Sigmoid colon (tissue), 7 donors: ENCODE data around the gene METRNL. TPM values are rescaled to one million over a fixed set of nuclear protein-coding genes. Genes with fewer than 3 reads are reported as not detected.
A peak's percentile ranks its signal among the peaks of the same experiment; 100 is the strongest.

ENCODE experiments used
- DNase-seq: peaks from one replicate; pipeline ENCODE4 v3.0.0-alpha.2; 2019
- H3K27ac ChIP-seq, 4 donors: fragments of 200-600 bp; sonication (generic); one replicate each; pipeline ENCODE4 v1.5.1; 2016 to 2019; ENCODE audit warnings: mild to moderate bottlenecking in 1 of 4
- H3K27me3 ChIP-seq, 3 donors: fragments of 200-600 bp; sonication (generic); one replicate each; pipeline ENCODE4 v1.5.1; 2019; ENCODE audit warnings: mild to moderate bottlenecking in 1 of 3
- H3K36me3 ChIP-seq, 4 donors: fragments of 200-600 bp; sonication (generic); one replicate each; pipeline ENCODE4 v1.5.1; 2016 to 2019
- H3K4me1 ChIP-seq, 4 donors: fragments of 200-600 bp; sonication (generic); one replicate each; pipeline ENCODE4 v1.5.1; 2017 to 2019
- H3K4me3 ChIP-seq, 4 donors: fragments of 200-600 bp; sonication (generic); one replicate each; pipeline ENCODE4 v1.5.1; 2017 to 2019; ENCODE audit warnings: mild to moderate bottlenecking in 2 of 4, moderate library complexity in 1 of 4
- H3K9me3 ChIP-seq, 4 donors: fragments of 200-600 bp in 3 of 4; sonication (generic) in 3 of 4; one replicate each; pipeline versions ENCODE4 v1.5.1 to v1.6.1; 2013 to 2019
- EP300 ChIP-seq, 4 donors: sonication (generic); formaldehyde crosslinking; IDR thresholded peaks; one replicate each; pipeline ENCODE4 v1.6.1; 2017; ENCODE audit warnings: antibody characterized with exemption in 4 of 4
- POLR2A ChIP-seq, 2 donors: fragments of 450-650 bp; IDR thresholded peaks; one replicate each; pipeline ENCODE4 v1.6.1; 2016; ENCODE audit warnings: antibody characterized with exemption in 2 of 2, mild to moderate bottlenecking in 2 of 2, moderate library complexity in 2 of 2
- POLR2AphosphoS5 ChIP-seq, 4 donors: sonication (generic); formaldehyde crosslinking; IDR thresholded peaks; one replicate each; pipeline ENCODE4 v1.6.1; 2017; ENCODE audit warnings: antibody characterized with exemption in 4 of 4
- WGBS, 2 donors: extraction: QIAGEN DNeasy Blood & Tissue Kit; methylation state at CpG; one replicate each; pipeline ENCODE4 v1.1.7; 2013; 5-methylcytosine and 5-hydroxymethylcytosine counted together
- intact Hi-C: fragments of 100-400 bp; cut with DNase I; formaldehyde crosslinking; loops from one replicate; pipeline ENCODE4 v1.15.1; 2023
- polyA plus RNA-seq, 3 donors: library from polyadenylated mRNA; stranded (reverse); fragments of 200-250 nt; gene quantifications; one replicate each; pipeline ENCODE4 v1.2.3, GENCODE V29; 2013
- total RNA-seq, 4 donors: library from RNA; depleted of rRNA; stranded (reverse); fragments of >200 nt; gene quantifications; one replicate each; pipeline ENCODE4 v1.1.0, GENCODE V29; 2016
- TF ChIP-seq, protein P1 (sequence below), 4 experiments: fragments of 450-650 bp in 3 of 4; fragments of 200-600 bp in 1 of 4; IDR thresholded peaks; one replicate each; pipeline ENCODE4 v1.5.1; 2016 to 2019; ENCODE audit warnings: antibody characterized with exemption in 4 of 4, mild to moderate bottlenecking in 3 of 4, moderate library complexity in 2 of 4
- donor health status: healthy with polysubstance abuse.
- donor health status: Bipolar disorder and iron deficiency.
- donor health status: healthy.

Gene METRNL
- total and polyA plus RNA-seq, 7 donors, result 26.8 to 116 (median 53.6) TPM

- DNase-seq, result no peak
- TF ChIP-seq POLR2AphosphoS5 (IDR thresholded peaks at IDR 0.05), result peak in 1 of 4 donors; percentile 26
- TF ChIP-seq POLR2A (IDR thresholded peaks at IDR 0.05), result no peak
- Histone ChIP-seq H3K4me1 (peaks cover 0 to 40% (median 32%) of the 10 kb centered on the region in 4 donors), H3K27ac (peak overlapping the region in 3 of 4 donors; percentile 34 to 54 (median 43)), H3K36me3 (peaks cover 8 to 37% (median 21%) of the 10 kb centered on the region in 4 donors), H3K27me3 (peaks cover 3 to 27% (median 10%) of the 10 kb centered on the region in 3 donors), H3K9me3 (no peaks in the 10 kb centered on the region), H3K4me3 (no peak overlapping the region)
- intact Hi-C loops, result no loop called here
- WGBS, 2 donors, result 30 to 52% methylated on average over 31 of the region's 31 CpGs
These were observed 19.1 kb downstream of the METRNL start for GRCh38 chr17:83098241-83099085.

- intact Hi-C loops, result no loop called here
- no peak for DNase-seq
These were observed 19.7 kb downstream of the METRNL start for GRCh38 chr17:83099086-83099555.

DNA sequence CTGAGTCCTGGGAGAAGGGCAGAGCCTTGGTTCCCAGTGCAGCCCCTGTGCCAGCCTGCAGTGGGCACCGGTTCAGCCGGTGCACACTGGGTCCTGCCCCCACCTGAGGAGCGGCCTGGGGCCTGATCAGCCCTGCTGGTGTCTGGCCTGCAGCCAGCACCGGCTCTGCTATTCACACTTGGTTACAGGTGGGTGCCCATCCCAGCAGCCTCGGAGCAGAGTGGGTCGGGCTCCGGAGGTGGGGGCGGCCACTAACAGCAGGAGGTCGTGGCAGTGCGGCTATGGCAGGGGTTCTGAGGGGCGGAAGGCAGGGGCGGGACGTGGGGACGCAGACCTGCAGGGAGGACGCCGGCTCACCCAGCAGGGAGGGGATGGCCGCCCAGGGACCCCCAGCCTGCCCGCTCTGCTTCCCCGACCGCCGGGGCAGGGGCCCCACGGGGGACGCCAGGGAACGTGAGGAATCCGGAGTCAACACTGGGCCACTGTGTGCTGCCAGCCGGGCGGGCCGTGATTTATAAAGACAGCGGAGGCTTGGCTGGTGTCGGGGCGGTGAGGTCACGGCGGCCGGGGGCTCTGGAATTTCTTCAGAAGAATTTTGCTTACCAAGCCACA, 20.3 kb downstream of the METRNL start:
- H3K4me3 ChIP-seq, result peak overlapping the region in 2 of 4 donors; percentile 23 to 26
- H3K9me3 ChIP-seq, result no peaks in the 10 kb centered on the region
- H3K4me1 ChIP-seq, result peaks cover 0 to 40% (median 32%) of the 10 kb centered on the region in 4 donors
- no peak for DNase-seq
- intact Hi-C loops, result no loop called here
- peaks cover 3 to 27% (median 10%) of the 10 kb centered on the region in 3 donors for H3K27me3 ChIP-seq
- WGBS, 2 donors, result 3 to 8% methylated on average over 34 of the region's 34 CpGs
- H3K27ac ChIP-seq, result peak overlapping the region; percentile 30 to 54 (median 38)
- TF ChIP-seq POLR2AphosphoS5 (IDR thresholded peaks at IDR 0.05) (peak in 2 of 4 donors; percentile 16 to 44), EP300 (IDR thresholded peaks at IDR 0.05) (no peak)
- H3K36me3 ChIP-seq, result peaks cover 8 to 25% (median 17%) of the 10 kb centered on the region in 4 donors

More at GRCh38 chr17:83099086-83099555, 19.7 kb downstream of the METRNL start:
- peaks cover 3 to 27% (median 10%) of the 10 kb centered on the region in 3 donors for H3K27me3 ChIP-seq
- H3K4me3 ChIP-seq, result peak overlapping the region in 2 of 4 donors; percentile 23 to 26
- H3K36me3 ChIP-seq, result peaks cover 8 to 31% (median 19%) of the 10 kb centered on the region in 4 donors
- H3K9me3 ChIP-seq, result no peaks in the 10 kb centered on the region
- TF ChIP-seq POLR2AphosphoS5 (IDR thresholded peaks at IDR 0.05) (no peak), EP300 (IDR thresholded peaks at IDR 0.05) (no peak), POLR2A (IDR thresholded peaks at IDR 0.05) (no peak)
- TF ChIP-seq, protein P1, sequence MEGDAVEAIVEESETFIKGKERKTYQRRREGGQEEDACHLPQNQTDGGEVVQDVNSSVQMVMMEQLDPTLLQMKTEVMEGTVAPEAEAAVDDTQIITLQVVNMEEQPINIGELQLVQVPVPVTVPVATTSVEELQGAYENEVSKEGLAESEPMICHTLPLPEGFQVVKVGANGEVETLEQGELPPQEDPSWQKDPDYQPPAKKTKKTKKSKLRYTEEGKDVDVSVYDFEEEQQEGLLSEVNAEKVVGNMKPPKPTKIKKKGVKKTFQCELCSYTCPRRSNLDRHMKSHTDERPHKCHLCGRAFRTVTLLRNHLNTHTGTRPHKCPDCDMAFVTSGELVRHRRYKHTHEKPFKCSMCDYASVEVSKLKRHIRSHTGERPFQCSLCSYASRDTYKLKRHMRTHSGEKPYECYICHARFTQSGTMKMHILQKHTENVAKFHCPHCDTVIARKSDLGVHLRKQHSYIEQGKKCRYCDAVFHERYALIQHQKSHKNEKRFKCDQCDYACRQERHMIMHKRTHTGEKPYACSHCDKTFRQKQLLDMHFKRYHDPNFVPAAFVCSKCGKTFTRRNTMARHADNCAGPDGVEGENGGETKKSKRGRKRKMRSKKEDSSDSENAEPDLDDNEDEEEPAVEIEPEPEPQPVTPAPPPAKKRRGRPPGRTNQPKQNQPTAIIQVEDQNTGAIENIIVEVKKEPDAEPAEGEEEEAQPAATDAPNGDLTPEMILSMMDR (IDR thresholded peaks at IDR 0.05), result no peak
- peaks cover 0 to 40% (median 32%) of the 10 kb centered on the region in 4 donors for H3K4me1 ChIP-seq
- H3K27ac ChIP-seq, result peak overlapping the region; percentile 30 to 54 (median 38)
- WGBS, 2 donors, result 21 to 45% methylated on average over 12 of the region's 12 CpGs

DNA sequence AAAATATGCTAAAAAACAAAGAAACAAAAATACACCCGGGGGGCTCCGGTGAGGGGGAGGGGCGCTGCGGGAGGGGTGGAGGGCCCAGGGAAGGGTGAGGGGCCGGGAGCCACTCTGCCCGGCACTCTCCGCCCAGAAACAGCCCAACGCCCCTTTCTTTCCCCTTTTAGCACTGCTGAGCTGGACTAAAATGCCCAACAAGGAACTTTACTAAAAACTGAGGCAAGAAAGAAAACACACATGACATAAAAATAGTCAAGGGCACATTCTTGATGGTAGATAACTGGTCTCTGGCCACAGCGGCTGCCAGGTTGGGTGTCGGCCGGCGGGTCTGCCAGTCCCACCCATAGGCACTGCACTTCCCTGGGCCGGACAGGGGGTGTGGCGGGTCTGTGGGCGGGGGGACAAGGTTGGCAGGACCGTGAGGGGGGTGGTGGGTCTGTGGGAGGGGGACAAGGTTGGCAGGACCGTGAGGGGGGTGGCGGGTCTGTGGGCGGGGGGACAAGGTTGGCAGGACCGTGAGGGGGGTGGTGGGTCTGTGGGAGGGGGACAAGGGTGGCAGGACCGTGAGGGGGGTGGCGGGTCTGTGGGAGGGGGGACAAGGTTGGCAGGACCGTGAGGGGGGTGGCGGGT, 20.9 kb downstream of the METRNL start:
- peaks cover 0 to 40% (median 32%) of the 10 kb centered on the region in 4 donors for H3K4me1 ChIP-seq
- peaks cover 3 to 27% (median 10%) of the 10 kb centered on the region in 3 donors for H3K27me3 ChIP-seq
- peaks cover 8 to 18% (median 11%) of the 10 kb centered on the region in 4 donors for H3K36me3 ChIP-seq
- H3K27ac ChIP-seq, result peak overlapping the region; percentile 30 to 54 (median 38)
- no peaks in the 10 kb centered on the region for H3K9me3 ChIP-seq
- no peak for DNase-seq
- 9 to 26% methylated on average over 24 of the region's 24 CpGs for WGBS, 2 donors
- TF ChIP-seq POLR2A (IDR thresholded peaks at IDR 0.05) (no peak), EP300 (IDR thresholded peaks at IDR 0.05) (no peak), POLR2AphosphoS5 (IDR thresholded peaks at IDR 0.05) (no peak)
- TF ChIP-seq, protein P1 (IDR thresholded peaks at IDR 0.05), result no peak
- intact Hi-C loops, result no loop called here
- H3K4me3 ChIP-seq, result peak overlapping the region in 2 of 4 donors; percentile 23 to 26

DNA sequence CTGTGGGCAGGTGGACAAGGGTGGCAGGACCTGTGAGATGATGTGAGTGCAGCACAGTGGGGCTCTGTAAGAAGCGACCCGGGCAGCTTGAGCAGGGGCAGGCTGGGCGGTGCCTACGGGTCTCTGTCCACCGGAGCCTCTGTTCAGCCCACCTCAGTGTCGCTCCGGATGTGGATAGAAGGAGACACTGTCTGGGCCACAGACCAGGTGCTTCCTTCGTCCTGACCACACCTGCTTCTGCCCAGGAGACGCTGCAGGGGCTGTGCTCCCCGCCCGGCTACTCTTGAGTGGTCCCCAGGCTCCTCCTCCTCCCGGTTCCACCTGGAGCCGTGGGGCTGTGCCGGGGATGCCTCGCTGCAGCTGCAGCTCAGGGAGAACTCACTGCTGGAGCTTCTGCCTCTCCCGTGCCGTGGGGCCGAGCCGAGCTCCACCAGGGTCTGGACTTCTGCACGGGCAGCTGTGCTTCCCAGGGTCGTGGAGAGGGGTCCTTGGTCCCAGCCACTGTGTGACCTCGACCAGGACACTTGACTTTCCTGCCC, 21.5 kb downstream of the METRNL start:
- Histone ChIP-seq H3K9me3 (no peaks in the 10 kb centered on the region), H3K4me3 (no peak overlapping the region), H3K36me3 (peaks cover 3 to 13% (median 7%) of the 10 kb centered on the region in 4 donors), H3K4me1 (peaks cover 0 to 40% (median 32%) of the 10 kb centered on the region in 4 donors), H3K27me3 (peaks cover 3 to 27% (median 10%) of the 10 kb centered on the region in 3 donors), H3K27ac (peak overlapping the region; percentile 51 to 61 (median 55))
- no peak for DNase-seq
- WGBS, 2 donors, result 10 to 30% methylated on average over 22 of the region's 22 CpGs
- intact Hi-C loops, result no loop called here
- TF ChIP-seq POLR2AphosphoS5 (IDR thresholded peaks at IDR 0.05) (peak in 1 of 4 donors; percentile 23), EP300 (IDR thresholded peaks at IDR 0.05) (no peak), POLR2A (IDR thresholded peaks at IDR 0.05) (no peak)
- TF ChIP-seq, protein P1 (IDR thresholded peaks at IDR 0.05), result no peak
